Activated CD8-positive, alpha-beta memory T cell treated with anti-CD3 and anti-CD28 coated beads for 36 hours (primary cell): Measurements from ENCODE around the gene SLC34A3. TPM values are rescaled to one million over a fixed set of nuclear protein-coding genes. Genes with fewer than 3 reads are reported as not detected.

Source experiments
- CTCF ChIA-PET: fragments of 350-600 bp; sonication (Branson Sonifier 250); formaldehyde crosslinking; loops from one replicate; lab custom pipeline; 2021; ENCODE audit warnings: antibody characterized with exemption; lab: Charles Lee
- POLR2A ChIA-PET: fragments of 350-600 bp; sonication (Branson Sonifier 250); formaldehyde crosslinking; loops from one replicate; lab custom pipeline; 2021; ENCODE audit warnings: antibody characterized with exemption; lab: Charles Lee
- total RNA-seq, 2 experiments: library from RNA; stranded (reverse); gene quantifications; one replicate each; pipeline ENCODE4 v1.2.3, GENCODE V29; 2021

SLC34A3 gene
- total RNA-seq, result not detected

- POLR2A ChIA-PET, result no interaction called here
- CTCF ChIA-PET, result interaction anchor here (1.2 kb wide), 1 partner anchor 42 kb away, joined by 4 read pairs; the partner anchor contains the start of genes ANAPC2 and SSNA1
Observed at GRCh38 chr9:137230705-137231371, at the start of gene SLC34A3. Gene SLC34A3 (plus strand): TSS chr9:137230901. CDS start chr9:137231703, 802 bp downstream.

DNA sequence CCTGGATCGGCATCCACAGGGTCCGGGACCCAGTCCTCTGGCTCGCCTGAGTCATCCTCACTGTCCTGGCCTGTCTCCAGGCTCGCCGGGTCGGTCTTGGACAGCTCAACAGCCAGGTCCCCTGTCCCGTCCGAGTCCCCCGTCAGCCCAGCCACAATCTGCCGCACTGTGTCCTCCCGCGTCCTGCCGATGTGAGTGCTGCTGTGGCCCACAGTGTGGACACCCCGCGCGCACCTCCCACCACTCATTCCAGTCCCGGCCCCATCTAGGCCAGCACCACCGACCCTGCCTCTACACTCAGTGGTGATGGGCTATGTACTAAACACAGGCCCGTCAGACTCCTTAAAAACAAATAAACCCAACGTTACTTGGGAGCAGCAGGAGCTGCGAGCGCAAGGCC is 49.0 kb upstream of the SLC34A3 start:
- POLR2A ChIA-PET, result no interaction called here

GRCh38 chr9:137182836-137183235 is 47.9 kb upstream of the SLC34A3 start:
- POLR2A ChIA-PET, result interaction anchor here (0.5 kb wide), 1 partner anchor 71 kb away, joined by 3 read pairs; no protein-coding TSS in a partner anchor
- CTCF ChIA-PET, result interaction anchor here (1.2 kb wide), 1 partner anchor 54 kb away, joined by 3 read pairs; no protein-coding TSS in a partner anchor

More for the DNA sequence above, 49.0 kb upstream of the SLC34A3 start:
- CTCF ChIA-PET, result interaction anchor here (1.4 kb wide), 1 partner anchor 13 kb away, joined by 3 read pairs; no protein-coding TSS in a partner anchor

- ChIA-PET CTCF (no interaction called here), POLR2A (no interaction called here)
Observed at GRCh38 chr9:137183980-137184595, 46.6 kb upstream of the SLC34A3 start.

DNA sequence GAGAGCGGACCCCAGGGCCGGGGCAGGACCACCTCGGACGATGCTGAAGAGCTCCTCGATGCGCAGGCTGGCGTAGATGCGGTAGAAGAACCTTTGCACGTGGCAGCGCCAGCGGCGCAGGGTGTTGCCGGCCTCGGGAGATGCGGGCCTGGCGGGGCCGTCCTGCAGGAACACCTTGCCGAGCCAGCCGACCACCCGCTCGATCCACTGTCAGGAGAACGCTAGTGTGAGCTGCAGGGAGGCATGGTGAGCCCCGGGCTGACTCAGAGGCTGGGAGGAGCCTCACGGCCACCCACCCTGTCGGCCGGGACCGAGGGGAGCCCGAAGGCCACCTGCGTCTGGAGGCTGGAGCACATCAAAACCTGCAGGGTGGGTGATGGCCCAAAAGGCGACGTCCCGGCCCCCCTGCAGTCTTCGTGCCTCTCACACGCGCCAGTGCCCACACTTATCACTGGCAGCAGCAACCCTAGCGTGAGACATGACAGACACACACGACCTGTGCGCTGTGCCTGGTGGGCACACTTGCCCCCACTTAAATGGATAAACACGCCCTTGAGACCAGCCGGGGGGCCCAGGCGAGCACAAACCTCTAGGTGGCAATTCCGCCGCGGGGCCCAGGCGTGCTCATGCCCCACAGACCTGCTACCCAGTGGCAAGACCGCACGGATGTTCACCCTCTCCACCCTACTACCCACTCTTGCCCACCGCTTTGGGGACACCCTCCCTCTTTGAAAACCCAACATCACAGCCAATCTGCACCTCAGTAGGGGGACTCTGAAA is 45.6 kb upstream of the SLC34A3 start:
- ChIA-PET POLR2A (no interaction called here), CTCF (interaction anchor here (2.0 kb wide), 1 partner anchor 10 kb away, joined by 5 read pairs; no protein-coding TSS in a partner anchor)

GRCh38 chr9:137185921-137186320 is 44.8 kb upstream of the SLC34A3 start:
- POLR2A ChIA-PET, result no interaction called here
- CTCF ChIA-PET, result interaction anchor here (2.0 kb wide), 1 partner anchor 11 kb away, joined by 5 read pairs; no protein-coding TSS in a partner anchor

GRCh38 chr9:137186385-137186784 is 44.3 kb upstream of the SLC34A3 start:
- ChIA-PET CTCF (interaction anchor here (2.0 kb wide), 1 partner anchor 11 kb away, joined by 5 read pairs; no protein-coding TSS in a partner anchor), POLR2A (no interaction called here)

DNA sequence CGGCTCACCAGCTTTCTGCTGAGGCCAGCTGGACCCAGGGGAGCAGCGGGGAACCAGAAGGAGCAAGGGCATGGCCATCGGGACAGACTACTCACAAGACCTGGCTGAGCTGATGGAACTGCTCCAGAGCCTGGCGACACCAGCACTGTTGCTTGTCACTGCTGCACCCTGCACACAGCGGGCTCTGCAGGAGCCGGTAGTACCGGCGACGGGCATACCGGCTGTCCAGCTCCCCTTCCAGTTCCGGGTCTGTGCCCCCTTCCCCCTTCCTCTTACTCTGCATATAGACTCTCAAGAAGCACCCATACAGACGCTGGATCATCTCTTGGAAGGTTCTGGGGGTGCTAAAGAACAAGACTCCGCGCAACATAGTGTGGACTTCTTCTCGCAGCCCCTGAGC is 43.3 kb upstream of the SLC34A3 start:
- ChIA-PET CTCF (interaction anchor here (1.0 to 3.2 kb wide), 9 partner anchors 9 to 158 kb away, joined by 3 to 21 read pairs (median 5); partner anchors contain the start of genes NPDC1, RNF224 and TPRN), POLR2A (interaction anchor here (1.0 to 3.4 kb wide), 4 partner anchors 13 to 92 kb away, joined by 3 to 19 read pairs (median 7); partner anchors contain the start of gene TPRN)

DNA sequence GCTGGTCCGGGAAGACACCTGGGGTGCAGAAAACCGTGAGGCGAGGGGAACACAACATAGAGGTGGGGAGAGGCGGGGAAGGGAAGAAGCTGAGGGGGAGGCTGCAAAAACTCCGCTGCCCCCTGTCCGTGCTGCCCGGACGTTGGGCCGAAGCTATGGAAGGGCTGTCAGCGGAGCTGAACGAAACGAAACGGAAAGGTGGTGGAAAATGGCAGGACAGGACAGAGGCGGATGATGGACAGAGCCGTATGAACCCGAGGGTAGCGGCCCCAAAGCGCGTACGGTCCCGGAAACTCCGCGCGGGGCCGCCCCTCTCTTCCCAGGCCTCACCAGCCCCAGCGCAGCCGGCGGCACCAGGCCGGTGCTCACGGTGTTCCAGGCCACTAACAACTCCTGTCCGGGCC is 42.6 kb upstream of the SLC34A3 start:
- CTCF ChIA-PET, result interaction anchor here (1.0 to 3.2 kb wide), 12 partner anchors 8 to 154 kb away, joined by 3 to 21 read pairs (median 4); partner anchors contain the start of genes NPDC1, RNF224, SLC34A3 and TPRN
- POLR2A ChIA-PET, result interaction anchor here (1.0 to 3.4 kb wide), 7 partner anchors 10 to 93 kb away, joined by 3 to 19 read pairs (median 6); partner anchors contain the start of gene TPRN

DNA sequence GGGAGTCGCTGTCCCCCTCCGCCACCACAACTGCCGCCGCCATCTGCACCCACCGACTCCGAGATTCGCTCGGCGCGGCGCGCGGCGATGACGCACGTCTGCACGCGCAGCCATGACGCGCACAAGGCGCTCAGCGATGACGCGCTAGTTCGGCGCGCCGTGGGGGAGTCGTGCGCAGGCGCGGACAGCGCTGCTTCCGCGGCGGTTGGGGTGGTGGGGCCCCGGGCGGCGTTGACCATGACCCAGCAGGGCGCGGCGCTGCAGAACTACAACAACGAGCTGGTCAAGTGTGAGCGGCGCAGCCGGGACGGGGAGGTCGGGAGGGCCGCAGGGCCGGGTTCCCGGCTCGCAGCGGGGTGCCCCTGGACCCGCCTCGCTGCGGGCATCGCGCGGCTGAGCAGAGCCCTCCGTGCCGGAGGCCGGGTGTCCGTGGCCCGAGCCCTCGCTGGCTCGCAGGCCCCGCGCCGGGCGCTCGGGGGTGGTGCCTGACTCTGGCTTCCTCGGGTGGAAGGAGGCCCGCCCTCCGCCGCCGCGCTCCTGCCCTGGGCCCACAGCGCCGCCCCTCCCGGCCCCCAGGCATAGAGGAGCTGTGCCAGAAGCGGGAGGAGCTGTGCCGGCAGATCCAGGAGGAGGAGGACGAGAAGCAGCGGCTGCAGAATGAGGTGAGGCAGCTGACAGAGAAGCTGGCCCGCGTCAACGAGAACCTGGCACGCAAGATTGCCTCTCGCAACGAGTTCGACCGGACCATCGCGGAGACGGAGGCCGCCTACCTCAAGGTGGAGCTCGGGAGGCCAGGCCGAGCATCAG is 42.0 kb upstream of the SLC34A3 start, which contains the start of the genes ANAPC2 and SSNA1:
Gene ANAPC2, minus strand, starts transcription at position 71 of the 807 bp plus-strand sequence. Its CDS starts 28 bp downstream, at position 43.
Gene SSNA1, plus strand, starts transcription at position 187 of the 807 bp plus-strand sequence. Its CDS starts 51 bp downstream, at position 238.
- POLR2A ChIA-PET, result interaction anchor here (0.8 to 3.4 kb wide), 11 partner anchors 10 to 381 kb away, joined by 3 to 19 read pairs (median 4); partner anchors contain the start of gene TPRN
- CTCF ChIA-PET, result interaction anchor here (0.8 to 3.2 kb wide), 17 partner anchors 8 to 154 kb away, joined by 3 to 21 read pairs (median 4); partner anchors contain the start of genes GRIN1, NPDC1, RNF224 and SLC34A3

- ChIA-PET POLR2A (interaction anchor here (0.8 to 3.4 kb wide), 10 partner anchors 11 to 382 kb away, joined by 3 to 19 read pairs (median 4); partner anchors contain the start of genes TPRN and TUBB4B), CTCF (interaction anchor here (0.8 to 3.2 kb wide), 13 partner anchors 9 to 155 kb away, joined by 3 to 21 read pairs (median 4); partner anchors contain the start of genes GRIN1, RNF224, SLC34A3 and TPRN)
Observed at GRCh38 chr9:137189297-137190295, 41.1 kb upstream of the SLC34A3 start.

- ChIA-PET CTCF (interaction anchor here (0.5 to 3.1 kb wide), 4 partner anchors 12 to 326 kb away, joined by 3 to 21 read pairs (median 4); partner anchors contain the start of genes GRIN1 and TPRN), POLR2A (interaction anchor here (0.5 to 3.4 kb wide), 4 partner anchors 46 to 60 kb away, joined by 3 to 19 read pairs (median 4); partner anchors contain the start of gene TUBB4B)
Observed at GRCh38 chr9:137190315-137190856, 40.3 kb upstream of the SLC34A3 start.

- ChIA-PET POLR2A (interaction anchor here (0.6 kb wide), 1 partner anchor 63 kb away, joined by 3 read pairs; no protein-coding TSS in a partner anchor), CTCF (no interaction called here)
Observed at GRCh38 chr9:137191245-137191644, 39.5 kb upstream of the SLC34A3 start.

- POLR2A ChIA-PET, result interaction anchor here (0.6 kb wide), 1 partner anchor 63 kb away, joined by 3 read pairs; no protein-coding TSS in a partner anchor
- CTCF ChIA-PET, result interaction anchor here (0.5 to 1.7 kb wide), 2 partner anchors 45 to 66 kb away, joined by 4 to 5 read pairs; no protein-coding TSS in a partner anchor
Observed at GRCh38 chr9:137191691-137192447, 38.8 kb upstream of the SLC34A3 start.

- POLR2A ChIA-PET, result interaction anchor here (0.6 kb wide), 1 partner anchor 56 kb away, joined by 5 read pairs; no protein-coding TSS in a partner anchor
Observed at GRCh38 chr9:137192448-137192780, 38.3 kb upstream of the SLC34A3 start.

More at GRCh38 chr9:137192448-137192780, 38.3 kb upstream of the SLC34A3 start:
- CTCF ChIA-PET, result interaction anchor here (0.5 to 1.7 kb wide), 2 partner anchors 44 to 67 kb away, joined by 4 to 5 read pairs; no protein-coding TSS in a partner anchor
